Dedifferentiated amniotic fluid mesenchymal stem cell (primary cell): ENCODE results near the gene BDH1.
A peak's percentile ranks its signal among the peaks of the same experiment; 100 is the strongest.

Source experiments
- DNase-seq: peaks from one replicate; pipeline ENCODE4 v3.0.0-alpha.2; 2016; ENCODE audit errors: extremely low spot score

The BDH1 gene

DNA sequence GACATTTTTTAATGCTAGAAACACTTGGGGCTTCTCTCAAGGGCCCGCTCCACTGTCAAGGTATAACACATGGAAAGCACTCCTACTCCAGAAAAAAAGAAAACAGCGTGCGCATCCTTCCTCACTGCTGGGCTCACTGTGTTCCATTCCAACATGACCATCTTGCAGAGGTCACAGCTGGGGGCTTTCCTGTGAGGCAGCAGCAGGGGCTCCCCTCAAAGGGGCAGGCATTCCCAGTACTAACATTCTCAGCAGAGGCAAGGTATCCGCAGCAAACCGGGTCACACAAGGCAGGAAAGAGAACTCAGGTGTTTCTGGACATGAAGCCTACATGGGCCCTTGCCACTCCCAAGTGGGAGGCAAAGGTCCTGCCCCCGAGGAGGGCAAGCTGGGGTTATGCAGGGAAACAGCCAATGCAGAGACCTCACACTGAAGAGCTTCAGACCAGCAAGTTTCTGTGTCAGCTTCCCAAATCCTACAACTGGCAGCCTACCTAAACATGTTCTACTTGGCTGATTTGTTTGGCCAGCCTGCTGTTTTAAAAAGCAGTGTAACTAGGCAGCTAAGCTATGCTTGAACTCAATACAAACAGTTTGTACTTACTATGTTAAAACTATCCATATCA, 6.4 kb downstream of the BDH1 start:
- no peak for DNase-seq

DNA sequence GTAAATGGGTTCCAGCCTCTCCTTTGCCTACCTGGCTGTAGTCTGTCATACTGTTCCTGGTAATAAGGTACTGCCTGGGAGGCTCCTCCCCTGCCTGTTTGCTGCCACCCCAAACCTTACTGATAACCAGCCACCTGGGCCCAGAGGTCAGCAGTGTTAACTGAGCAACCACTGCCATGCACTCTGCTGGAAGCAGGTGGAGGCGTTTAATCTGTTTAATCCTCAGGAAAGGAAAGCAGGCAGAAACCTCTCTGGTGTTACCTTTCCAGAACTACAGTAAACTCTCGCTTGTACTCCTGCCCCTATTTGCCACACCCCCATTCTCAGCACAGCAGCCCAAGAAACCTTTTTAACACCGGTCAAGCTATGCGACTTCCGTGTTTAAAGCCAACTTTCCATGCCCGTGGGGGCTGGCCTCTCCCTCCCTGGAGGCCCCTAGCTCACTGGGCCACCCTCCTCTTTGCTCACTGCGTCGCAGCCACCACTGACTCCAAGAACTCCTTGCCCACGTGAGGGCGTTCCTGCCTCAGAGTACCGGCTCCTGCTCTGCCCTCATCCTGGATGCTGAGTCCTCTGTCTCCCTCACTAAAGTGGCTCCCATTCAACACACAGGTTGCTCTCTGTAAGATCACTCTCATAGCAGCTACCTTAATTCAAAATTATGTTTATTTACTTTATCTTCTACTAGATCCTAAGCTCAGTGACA, 8.3 kb downstream of the BDH1 start:
- DNase-seq: no peak

DNA sequence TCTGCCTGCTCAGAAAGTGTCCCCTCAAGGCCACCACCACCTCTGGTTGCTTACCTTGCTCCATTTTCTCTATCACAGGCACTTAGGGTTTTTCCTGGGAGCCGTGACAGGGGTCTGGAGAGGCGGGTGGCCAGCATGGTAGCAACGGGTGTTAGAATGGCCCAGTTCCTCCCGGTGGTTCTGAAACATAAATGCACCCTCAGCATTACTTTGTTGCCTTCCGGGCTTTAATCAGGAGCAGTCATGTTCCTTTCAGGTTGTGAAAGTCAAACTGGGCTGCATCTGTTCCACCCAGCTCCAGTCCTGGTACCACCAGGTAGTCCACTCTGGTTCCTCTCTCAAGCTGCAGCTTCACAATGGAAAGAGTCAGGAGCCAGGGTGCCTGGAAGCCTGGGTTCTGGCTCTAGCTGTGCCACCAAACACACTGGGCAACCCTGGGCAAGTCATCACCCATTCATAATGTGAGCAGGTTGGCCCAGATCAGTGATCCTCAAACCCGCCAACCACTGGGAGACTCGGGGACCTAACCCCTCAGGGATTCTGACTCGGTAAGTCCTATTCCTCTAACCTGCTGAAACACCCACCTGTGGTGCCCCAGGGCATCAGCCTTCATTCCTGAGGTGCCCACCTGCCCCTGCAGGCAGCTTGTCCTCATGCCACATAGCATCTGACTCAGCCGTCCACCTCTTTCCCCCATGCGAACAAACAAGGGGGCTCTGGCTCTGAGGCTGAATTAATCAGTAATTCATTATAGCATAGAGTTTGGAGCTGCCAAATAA, 9.3 kb downstream of the BDH1 start:
- no peak for DNase-seq

DNA sequence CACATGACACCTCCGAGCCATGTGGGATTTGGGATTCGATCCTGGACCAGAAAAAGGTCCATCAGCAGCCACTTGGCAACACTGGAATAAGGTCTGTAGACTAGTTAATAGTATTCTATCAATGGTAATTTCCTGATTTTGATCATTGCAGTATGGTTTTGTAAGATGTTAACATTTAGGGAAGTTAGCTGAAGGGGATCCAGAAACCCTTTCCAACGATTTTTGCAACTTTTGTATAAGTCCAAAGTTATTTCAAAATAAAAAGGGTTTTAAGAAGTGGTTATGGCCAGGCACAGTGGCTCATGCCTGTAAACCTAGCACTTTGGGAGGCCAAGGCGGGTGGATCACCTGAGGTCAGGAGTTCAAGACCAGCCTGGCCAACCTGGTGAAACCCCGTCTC, 10.2 kb downstream of the BDH1 start:
- no peak for DNase-seq

DNA sequence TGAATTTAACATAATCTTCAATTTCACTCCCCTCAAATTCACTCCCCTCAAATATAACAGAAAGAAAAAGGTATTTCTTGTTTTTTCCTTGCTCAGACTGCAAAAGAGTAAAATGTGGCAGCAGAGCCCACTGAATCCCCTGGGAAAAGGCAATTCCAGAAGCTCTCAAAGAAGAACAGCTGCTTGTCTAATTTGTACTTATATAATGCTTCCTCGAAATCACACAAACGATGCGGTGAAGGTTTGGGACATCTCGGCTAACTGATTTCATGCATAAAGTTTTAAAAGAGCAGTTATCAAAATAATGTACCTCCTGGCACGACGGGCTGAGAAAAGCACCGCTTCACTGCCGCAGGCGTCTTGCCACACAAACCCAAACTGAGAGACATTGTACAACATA, 10.7 kb downstream of the BDH1 start:
- DNase-seq: no peak

DNA sequence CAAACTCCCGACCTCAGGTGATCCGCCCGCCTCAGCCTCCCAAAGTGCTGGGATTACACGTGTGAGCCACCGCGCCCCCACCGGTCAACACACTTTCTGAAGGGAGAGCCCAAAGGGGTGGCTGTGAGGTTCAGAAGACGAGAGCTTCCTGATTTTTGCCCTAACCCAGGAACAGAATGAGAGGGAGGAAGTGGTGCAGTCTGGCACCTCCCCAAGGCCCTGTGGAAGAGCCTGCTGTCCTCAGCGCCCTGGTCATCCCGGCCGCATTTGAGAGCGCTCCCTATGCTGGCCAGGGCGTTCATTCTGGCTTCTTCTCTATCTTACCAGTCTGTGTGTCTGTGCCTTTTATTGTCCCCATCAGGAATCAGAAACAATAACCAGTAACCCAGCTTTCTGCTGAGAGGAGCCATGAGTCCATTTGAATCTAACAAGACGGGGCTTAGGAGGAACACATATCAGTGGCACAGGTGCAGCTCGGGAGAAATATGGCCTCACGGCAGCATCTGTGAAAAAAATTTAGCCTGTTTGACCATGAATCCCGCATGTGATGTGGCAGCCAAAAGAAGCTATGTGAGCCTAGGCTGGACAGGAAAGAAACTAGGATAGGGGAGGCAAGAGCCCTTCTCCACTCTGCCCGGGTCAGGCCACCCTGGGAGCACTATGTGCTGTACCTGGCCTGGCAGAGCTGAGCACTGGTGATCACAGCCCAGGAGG, 12.9 kb downstream of the BDH1 start:
- no peak for DNase-seq

DNA sequence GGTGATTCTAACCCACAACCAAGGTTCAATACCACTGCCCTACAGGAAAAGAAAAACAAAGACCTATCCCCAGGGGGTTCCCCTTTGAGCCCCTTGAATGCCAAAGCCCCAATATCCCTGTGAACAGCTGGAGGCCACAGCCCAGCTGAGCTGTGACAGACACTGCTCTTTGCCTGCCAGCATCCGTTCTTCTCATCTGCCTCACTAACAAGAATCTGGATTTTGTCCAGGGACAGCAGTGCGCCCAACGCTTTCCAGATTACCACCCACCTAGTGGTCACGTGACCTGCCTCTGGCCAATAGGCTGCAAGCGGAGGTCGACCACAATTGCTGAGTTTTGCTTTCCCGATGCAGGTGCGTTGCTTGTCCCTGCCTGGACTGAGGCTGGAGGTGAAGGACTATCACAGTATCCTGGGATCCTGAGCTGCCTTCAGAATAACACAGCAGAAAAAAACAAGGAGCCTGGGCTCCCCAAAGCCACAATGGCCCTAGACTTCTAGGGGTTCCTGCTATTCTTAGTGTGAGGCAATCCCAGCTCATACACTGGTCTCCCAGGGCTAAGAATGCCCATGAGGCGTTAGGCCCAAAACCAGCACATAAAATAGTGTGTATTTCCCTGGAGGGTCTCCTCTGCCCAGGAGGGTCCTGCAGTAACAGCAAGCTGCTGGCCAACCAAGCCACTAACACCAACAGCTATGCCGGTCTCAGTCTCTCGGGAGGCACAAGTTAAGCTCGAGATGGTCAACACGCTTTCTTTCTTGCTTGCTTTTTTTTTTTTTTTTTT, 13.8 kb downstream of the BDH1 start:
- no peak for DNase-seq

DNA sequence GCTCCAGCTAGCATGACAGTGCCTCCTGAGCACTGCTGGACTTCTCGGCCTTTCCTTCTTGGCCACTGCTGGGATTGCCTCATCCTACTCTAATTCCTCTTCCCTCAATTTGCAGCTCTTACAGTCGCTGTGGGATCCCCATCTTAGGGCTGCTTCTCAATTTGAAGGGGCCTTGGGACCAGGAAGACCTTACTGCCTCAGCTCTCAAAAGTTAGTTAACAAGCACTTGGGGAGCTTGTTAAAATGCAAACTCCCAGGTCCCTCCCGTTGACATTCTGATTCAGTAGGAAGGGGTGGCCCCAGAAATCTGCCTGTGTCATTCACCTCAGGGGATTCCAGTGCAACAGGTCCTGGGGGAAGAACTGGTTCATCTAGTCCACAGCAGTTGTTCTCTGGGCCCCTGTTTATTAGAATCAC, 14.8 kb downstream of the BDH1 start:
- no peak for DNase-seq

DNA sequence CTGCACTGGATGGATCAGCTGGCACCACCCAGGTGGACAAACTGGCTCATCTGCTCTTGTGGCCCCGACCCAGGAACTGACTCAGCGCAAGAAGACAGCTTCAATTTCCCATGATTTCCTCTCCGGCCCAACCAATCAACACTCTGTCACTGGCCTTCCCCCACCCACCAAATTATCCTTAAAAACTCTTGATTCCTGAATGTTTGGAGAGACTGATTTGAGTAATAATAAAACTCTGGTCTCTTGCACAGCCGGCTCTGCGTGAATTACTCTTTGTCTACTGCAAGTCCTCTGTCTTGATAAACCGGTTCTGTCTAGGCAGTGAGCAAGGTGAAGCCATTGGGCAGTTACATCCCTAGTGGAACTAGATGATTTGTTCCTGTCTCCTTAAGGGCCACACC, 16.1 kb downstream of the BDH1 start:
- no peak for DNase-seq

DNA sequence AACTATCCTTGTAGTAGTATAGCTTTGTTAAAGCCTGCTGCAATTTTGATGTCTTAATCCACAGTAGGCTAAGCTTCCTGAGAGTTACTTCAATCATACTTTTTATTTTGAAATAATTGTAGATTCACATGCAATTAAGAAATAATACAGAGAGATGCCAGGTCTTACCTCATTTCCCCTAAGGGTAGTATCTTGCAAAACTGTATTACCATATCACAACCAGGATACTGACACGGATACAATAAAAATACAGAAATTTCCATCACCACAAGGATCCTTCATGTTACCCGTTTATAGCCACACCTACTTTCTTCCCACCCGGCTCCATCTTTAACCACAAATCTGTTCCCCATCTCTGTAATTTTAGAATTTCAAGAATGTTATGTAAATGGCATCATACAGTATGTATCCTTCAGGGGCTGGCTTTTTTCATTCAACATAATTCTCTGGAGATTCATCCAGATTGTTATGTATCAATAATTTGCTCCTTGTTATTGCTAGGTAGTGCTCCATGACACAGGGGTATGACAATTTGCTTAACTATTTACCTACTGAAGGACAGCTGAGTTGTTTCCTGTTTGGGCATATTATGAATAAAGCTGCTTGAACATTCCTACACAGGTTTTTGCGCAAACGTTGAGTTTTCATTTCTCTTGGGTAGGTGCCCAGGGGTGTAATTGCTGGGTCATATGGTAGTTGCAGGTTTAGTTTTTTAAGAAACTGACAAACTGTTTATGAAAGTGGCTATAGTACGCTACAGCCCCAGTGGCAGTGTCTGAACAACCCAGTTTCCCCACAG, 21.6 kb downstream of the BDH1 start:
- no peak for DNase-seq

DNA sequence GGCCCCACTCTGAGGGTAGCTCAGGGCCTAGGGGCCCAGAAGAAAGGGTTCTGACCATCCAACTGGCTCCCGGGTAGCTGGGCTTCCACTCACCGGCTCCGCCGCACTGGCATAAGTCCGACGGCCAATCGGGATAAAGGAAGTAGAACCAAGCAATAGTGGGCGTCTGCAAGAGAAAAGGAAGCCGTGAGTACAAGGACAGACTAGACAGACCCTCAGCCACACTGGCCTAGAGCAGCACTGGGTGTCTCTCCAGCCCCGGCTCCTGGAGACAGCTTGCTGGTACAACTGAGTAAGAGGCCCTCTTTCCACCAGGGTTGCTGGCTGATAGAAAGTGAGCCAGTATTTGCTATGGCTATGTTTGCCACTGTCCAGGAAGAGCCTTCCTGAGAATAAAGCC, 22.4 kb downstream of the BDH1 start:
- no peak for DNase-seq

DNA sequence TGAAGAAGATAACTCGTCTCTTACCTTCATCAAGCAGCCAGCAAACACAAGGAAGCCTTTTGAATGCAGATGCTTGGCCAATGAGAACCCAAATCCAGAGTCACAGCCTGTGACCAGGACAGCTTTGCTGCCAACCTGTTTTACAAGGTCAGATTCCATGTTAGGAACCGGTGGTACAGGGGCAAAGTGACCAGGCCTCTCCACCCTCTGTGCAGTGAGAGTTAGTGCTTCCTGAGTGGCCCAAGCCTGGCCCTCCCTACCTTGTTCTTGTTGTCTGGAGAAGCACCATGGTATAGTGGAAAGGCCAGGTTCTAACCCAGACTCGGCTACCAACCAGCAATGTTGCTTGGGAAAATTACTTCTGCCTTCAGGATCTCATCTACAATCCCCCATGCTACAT, 23.4 kb downstream of the BDH1 start:
- no peak for DNase-seq

DNA sequence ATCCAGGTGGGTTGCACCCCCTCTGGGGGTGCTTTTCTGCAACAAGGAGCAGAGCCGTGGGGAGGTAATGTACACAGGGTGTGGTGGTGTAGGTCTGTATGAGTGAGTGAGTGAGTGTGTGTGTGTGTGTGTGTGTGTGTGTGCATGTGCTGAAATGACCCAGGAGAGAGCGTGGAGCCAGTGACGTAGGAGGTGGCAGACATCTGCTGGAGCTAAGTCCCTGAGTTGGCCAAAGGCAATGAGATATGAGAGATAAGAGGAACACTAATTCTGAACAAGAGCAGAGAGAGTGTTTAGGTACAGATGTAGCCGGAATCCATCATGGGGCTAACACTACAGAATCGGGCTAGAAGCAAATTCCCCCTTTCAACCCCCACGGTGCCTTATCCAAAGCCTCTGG, 27.6 kb downstream of the BDH1 start:
- no peak for DNase-seq

DNA sequence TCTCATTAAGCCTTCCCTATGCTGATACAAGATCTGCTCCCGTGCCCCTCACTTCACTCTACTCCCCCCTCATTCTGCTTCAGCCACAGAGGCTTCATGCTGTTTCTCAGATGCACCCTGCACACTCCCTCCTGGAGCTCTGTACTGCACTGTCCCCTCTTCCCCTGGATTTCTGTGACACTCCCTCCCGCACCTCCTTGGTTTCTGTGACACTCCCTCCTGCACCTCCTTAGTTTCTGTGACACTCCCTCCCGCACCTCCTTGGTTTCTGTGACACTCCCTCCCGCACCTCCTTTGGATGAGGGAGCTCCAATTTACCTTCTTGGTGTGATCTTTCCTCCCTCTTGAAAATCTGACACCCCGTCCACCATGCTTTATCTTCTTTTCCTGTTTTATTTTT, 28.2 kb downstream of the BDH1 start:
- no peak for DNase-seq

DNA sequence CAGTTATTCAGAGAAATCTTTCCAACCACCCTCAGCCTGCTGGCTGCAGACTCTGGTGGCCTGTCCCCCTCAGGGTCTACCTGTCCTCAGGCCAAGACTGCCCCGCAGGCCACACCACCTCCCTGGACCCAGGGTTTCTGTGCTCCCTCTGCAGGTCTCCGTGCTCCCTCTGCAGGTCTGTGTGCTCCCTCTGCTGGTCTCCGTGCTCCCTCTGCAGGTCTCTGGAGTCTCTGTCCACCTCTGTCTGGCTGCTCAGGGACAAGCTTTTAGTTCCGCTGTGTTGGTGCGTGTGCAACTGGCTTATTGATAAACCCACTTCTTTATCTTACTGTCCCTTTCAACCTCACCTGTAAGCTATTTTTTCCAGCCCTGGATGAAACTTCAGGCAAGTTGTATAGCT, 30.1 kb downstream of the BDH1 start:
- no peak for DNase-seq

DNA sequence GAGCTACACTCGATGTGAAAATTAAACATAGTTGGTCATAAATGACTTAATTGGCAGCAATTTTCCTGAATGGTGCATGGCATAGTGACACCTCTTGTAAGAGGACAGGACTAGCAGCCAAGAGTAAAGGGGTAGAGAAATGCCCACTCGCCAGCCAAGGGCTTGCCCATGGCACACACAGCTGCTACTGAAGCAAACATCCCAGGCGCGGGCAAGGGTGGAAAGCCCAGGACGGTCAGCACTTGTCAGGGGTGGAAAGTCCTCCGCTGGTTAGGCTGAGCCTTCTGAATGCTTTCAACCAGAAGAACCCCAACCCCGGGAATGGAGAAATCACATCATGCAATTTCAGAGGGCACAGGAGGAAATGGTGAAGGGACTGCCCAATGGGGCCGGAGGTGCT, 31.6 kb downstream of the BDH1 start:
- no peak for DNase-seq

DNA sequence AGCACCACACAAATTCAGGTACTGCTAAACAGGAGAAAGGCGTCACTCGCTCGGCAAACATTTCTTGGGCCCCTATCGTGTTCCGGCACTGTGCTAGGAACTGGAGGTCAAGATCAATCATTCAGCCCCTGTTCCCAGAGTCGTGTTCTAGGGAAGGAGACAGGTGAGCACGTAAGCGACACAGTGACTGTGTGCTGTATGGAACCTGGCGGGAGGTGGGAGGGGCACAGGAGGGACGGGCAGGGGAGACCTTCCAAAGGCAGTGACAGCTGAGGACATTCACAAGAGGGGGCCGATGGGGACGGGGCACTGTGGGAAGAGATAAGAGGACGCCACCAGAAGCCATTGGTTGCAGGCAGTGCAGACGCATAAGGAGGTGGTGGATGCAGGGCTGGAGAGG, 32.2 kb downstream of the BDH1 start:
- DNase-seq: no peak

DNA sequence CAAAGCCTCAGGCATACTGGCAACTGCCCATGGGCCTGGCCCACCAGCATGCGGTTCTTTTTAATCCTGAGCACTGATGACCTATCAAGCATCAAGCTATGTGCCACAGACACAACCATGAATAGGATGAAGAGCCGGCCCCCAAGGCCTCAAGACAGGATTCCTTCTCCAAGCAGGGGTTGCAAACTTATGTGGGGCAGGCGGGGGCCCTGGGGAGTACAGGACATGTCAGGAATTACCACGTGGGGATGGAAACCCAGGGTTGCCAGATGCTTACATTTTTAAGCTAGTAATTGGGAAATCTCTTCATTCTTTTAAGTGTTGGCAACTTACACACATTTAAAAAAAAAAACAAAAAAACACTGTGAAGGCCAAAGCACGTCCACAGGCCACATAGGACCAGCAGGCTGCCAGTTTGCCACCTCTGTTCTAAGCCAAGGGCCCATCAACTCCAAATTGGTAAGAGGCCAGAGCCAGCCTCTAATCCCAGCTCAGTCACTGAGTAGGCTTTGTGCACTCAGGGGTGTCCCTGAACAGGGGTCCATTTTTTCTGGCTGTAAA, 32.8 kb downstream of the BDH1 start:
- peak; percentile 60 for DNase-seq

DNA sequence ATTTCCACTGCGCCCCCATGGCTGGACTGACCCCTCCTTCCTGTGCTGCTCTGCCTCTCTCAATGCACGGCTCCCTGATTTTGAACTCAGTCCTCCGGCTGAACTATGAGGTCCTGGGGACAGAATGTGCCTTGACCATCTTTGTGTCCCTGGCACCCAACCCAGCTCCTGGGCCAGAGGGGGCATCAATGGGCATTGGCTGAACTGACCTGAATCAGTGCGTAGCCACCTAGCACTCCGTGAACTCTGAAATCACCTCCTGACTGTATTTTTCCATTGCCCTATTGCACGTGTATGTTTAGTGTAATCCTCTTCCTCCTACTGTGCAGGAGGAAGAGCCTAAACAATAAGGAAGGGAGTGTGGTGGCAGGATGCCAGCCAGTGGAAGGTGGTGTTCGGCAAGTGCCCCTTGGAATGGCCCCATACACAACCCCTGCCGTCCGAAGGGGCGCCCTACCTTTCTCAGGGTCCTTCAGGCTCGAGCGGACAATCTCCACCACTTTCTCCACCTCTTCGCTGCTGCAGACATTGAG, 33.5 kb downstream of the BDH1 start:
- no peak for DNase-seq
